ENCODE measurements around the gene KIRREL3. TPM values are rescaled to one million over a fixed set of nuclear protein-coding genes. Genes with fewer than 3 reads are reported as not detected.

The KIRREL3 gene
- total and polyA plus RNA-seq, 9 of the 15 experiments (the other 6 are each of a cell fraction or from before 2014, with no cell fraction given), result 0.04 to 0.10 TPM; not detected in 7

DNA sequence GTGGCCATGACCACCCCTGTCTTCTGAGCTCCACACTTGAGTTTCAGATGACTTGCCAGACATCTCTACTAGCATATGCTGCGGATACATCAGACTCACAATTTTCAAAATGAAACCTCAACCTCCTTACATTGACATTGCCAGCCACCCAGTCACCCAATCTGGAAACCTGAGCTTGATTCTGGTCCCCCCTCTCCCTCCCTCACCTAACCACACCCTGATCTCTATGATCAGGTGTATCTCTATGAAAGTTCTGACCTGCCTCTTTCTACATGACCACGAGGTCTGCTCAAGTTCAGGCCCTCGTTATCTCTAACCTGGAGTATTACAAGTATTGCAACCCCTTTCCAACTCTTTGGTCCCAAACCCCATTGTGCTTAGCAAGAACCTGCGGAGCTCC lies 254.1 kb downstream of the KIRREL3 start:
- Histone ChIP-seq H3K9me1 (ENCODE audit: control insufficient read depth, insufficient read depth, low read length) (no peaks in the 10 kb centered on the region), H3K36me3 (ENCODE audit: control insufficient read depth, insufficient read depth, low read length) (no peaks in the 10 kb centered on the region), H2AFZ (ENCODE audit: low read depth, low read length) (no peak overlapping the region), H3K9ac (ENCODE audit: insufficient read depth in 1 of 2, low read depth in 2 of 2, low read length in 2 of 2) (no peak overlapping the region), H3K4me1 (replicated peaks in 1 of 2; ENCODE audit: control insufficient read depth in 2 of 2, insufficient read depth in 2 of 2, low read length in 2 of 2) (no peaks in the 10 kb centered on the region), H3K9me3 (replicated peaks; ENCODE audit: control insufficient read depth, insufficient read depth, low read depth, low read length) (no peaks in the 10 kb centered on the region), H3K27ac (ENCODE audit: extremely low read depth, low read depth, low read length) (no peak overlapping the region), H3K27me3 (ENCODE audit: control insufficient read depth in 2 of 2, insufficient read depth in 2 of 2, low read length in 2 of 2) (peaks cover 11 to 19% of the 10 kb centered on the region in 2 experiments; a peak in 3 of 5 replicates), H4K20me1 (replicated peaks; ENCODE audit: control insufficient read depth, insufficient read depth, low read length) (no peaks in the 10 kb centered on the region), H3K79me2 (ENCODE audit: control insufficient read depth, insufficient read depth, low read length) (no peaks in the 10 kb centered on the region), H3K4me3 (no peak overlapping the region), H3K4me2 (ENCODE audit: insufficient read depth, low read length) (no peak overlapping the region)
- CTCF ChIA-PET (ENCODE audit: low intra/inter-chr PET ratio), result no interaction called here
- in situ Hi-C loops (cut with MboI) (no loop called here), intact Hi-C loops (cut with micrococcal nuclease) (no loop called here)
- BruUV-seq (replicated peaks), result no TSS peak
- no peak for TF ChIP-seq ETS1 (conservative IDR thresholded peaks at IDR 0.05; ENCODE audit: control insufficient read depth, low read depth, low read length)
- no peak for TF ChIP-seq ZNF717 (CRISPR knock-in tag; IDR thresholded peaks at IDR 0.05)
- TF ChIP-seq ZNF311 (CRISPR knock-in tag; IDR thresholded peaks at IDR 0.05), result no peak
- TF ChIP-seq EGR1 (conservative IDR thresholded peaks at IDR 0.05), result no peak
- no peak for TF ChIP-seq DACH1 (IDR thresholded peaks at IDR 0.05; ENCODE audit: partially characterized antibody)
- no peak for TF ChIP-seq ZNF324 (CRISPR knock-in tag; IDR thresholded peaks at IDR 0.05)
- no peak for TF ChIP-seq ZSCAN29 (IDR thresholded peaks at IDR 0.05)
- 0% methylated on average over 4 of the region's 4 CpGs for WGBS (ENCODE audit: insufficient coverage, low coverage, missing lambda C conversion rate)
- ATAC-seq, result no peak
- FAIRE-seq, result no peak
- POLR2A ChIA-PET, result interaction anchor here (1.3 kb wide), 1 partner anchor 13 kb away, joined by 4 read pairs; no protein-coding TSS in a partner anchor
- DNase-seq (ENCODE audit: extremely low read depth in 1 of 4, low spot score in 3 of 4), result no peak

Data from K562 (cell line).